HG03135 (cell line): ENCODE measurements around the gene HPCAL4.

Experiments
- ATAC-seq: cut with Tn5 transposase; IDR thresholded peaks from one replicate; pipeline ENCODE4 v1.9.1; 2021; ENCODE audit warnings: mild to moderate bottlenecking, moderate library complexity; ENCODE audit not compliant: unreplicated experiment

The HPCAL4 gene

DNA sequence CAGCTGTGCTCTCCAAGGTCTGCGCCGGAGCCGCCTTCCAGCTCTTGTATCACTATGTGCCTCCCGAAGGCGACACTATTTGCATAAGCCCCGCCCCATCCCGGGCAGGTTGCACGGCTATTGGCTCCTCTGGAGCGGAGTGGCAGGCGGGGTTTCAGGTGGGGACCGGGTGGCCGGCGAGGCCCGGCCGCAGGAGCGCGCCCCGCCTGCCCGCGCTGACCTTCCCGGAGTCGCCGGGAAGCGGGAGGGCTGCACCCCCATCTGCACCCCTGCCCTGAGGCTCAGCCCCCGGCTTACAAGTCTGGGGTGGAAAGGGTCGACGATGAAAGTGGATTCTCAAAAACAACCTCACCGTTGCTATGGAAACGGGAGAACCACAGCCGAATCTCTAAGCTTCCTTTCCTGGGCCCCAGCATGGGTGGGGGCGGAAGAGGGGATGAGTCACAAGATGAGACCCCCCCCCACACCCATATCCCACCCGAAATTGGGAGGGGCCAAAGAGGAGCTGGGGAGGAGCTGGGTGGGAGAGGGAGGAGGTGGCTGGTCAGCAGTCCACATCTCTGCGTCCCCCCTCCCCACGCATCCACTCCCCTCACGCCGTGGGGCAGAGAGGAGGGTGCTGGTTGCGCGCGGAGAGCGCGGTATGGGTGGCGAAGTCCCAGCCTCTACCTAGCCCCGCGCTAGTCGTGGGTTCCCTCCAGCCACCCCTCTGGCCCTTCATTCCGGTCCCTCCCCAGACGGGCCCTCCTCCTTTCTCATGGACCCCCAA lies at the start of gene HPCAL4:
Gene HPCAL4 (minus strand): TSS at position 51 of the 769 bp plus-strand sequence. CDS start 6,830 bp downstream, outside the sequence.
- peak; percentile 93 for ATAC-seq

- peak; percentile 78 for ATAC-seq
These were observed 47.6 kb upstream of the HPCAL4 start, which contains the start of gene PPIE for GRCh38 chr1:39738622-39739366. Gene PPIE, plus strand, starts transcription at chr1:39738882. Its CDS starts 19 bp downstream, at chr1:39738901.

DNA sequence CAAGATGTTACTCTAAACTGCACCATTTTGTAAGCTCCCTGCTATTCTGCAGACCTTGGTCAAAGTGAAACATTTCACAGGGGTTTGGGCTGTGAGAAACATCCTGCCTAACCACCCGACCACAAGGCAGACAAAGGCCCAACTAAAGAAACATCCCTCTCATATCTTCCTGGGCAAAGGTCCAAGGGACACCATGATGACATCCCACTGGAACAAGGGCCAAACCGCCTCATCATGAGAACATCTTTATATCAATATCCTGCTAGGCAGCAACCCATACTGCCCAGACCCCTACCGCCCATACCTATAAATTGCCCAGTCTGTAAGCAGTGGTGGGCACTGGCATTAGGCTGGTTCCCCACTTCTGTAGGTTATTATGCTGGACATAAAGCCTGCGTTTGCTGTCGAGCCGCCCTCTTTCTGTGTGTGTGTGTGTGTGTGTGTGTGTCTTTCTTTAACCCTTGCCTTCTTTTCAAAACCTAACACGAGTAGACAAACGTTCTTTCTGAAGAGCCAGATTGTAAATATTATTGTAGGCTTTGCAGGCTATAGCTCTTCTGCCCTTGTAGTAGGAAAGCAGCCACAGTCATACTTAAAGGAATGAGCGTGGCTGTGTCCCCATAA lies 46.4 kb upstream of the HPCAL4 start:
- ATAC-seq = no peak

GRCh38 chr1:39735731-39736130 lies 44.5 kb upstream of the HPCAL4 start:
- no peak for ATAC-seq

DNA sequence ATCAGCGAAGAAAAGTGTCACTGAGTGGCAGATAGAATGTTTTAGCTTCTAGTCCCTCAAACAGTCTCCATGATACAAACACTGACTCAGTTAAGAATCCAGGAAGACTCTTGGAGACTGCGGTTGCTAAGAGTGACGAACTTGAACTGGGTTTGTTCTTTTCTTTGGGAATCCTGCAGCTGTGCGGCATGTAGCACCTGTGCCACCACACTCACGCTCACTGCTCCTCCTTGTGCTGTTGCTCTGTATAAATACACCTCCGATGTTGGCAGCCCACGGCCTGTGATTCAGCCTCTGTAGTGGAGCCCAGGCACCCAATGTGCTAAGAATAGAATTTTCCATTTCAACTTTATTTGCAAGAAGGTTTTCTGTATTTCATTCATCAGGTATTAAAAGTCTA lies 41.9 kb upstream of the HPCAL4 start:
- no peak for ATAC-seq

DNA sequence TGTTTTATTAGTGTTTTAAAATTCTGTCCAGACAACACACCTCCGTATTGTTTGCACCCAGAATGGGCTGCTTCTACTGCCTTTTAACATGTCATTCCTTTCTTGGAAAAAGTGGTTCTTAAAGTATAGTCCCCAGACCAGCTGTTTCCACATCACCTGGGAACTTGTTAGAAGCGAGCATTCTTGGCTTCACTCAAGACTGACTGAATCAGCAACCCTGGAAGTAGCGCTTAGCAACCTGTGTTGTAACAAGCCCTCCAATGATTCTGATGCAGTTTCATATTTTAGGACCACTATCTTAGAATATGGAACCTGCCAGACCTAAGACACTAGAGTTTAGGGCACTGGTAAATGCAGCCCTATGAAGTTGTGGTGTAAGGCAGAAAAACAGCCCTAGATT lies 41.5 kb upstream of the HPCAL4 start:
- ATAC-seq = no peak

- no peak for ATAC-seq
These were observed 38.6 kb upstream of the HPCAL4 start for GRCh38 chr1:39729842-39730241.

DNA sequence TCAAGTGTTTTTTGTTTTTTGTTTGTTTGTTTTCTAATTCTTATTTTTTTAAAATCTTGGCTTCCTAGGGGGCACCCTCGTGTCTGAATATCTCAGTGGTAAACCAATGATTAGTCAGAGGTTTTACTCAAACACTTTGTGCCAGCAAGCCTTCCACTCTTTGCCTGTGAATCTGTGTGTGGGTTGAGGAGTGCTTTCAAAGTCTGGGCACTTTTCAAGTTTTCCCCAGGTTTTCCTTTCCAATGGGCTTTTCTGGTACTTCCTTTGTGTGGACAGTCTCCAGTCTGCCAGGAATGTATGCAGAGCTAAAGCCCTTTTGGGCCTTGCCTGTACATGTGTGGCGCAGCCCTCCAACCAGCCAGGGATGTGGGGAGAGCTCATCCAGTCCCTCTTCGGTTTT lies 37.8 kb upstream of the HPCAL4 start:
- ATAC-seq = no peak

DNA sequence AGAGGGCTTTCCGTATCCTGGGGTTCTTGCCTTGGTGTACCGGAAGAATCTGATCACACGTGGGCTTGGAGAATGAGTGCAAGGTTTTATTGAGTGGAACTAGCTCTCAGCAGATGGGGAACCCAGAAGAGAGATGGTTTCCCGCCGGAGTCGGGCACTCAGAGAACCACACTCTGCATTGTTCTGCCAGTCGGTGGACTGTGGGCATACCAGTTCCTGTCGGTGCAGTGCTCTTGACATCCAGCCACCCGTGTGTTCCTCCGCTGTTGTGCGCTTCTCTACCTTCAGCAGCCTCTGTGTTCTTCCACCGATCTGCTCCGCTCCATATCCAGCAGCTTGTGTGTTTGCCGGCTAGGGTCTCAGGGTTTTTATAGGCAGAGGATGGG lies 36.7 kb upstream of the HPCAL4 start:
- ATAC-seq = no peak

GRCh38 chr1:39727221-39727931 lies 36.1 kb upstream of the HPCAL4 start:
- no peak for ATAC-seq

DNA sequence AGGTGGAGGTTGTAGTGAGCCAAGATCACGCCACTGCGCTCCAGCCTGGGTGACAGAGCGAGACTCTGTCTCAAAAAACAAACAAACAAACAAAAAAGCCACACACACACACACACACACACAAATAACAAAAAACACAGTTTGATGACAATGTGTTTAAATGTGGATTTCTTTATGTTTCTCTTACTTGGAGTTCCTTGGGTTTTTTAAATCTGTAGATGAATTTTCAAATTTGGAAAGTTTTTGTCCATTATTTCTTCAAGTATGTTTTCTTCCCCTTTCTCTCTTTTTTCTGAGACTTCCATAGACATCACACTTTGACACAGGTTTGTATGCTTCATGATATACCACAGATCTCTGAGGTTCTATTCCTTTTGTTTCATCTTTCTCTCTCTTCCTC lies 35.4 kb upstream of the HPCAL4 start:
- ATAC-seq = no peak

GRCh38 chr1:39722495-39722894 lies 31.3 kb upstream of the HPCAL4 start:
- no peak for ATAC-seq

GRCh38 chr1:39721664-39722063 lies 30.4 kb upstream of the HPCAL4 start:
- no peak for ATAC-seq

DNA sequence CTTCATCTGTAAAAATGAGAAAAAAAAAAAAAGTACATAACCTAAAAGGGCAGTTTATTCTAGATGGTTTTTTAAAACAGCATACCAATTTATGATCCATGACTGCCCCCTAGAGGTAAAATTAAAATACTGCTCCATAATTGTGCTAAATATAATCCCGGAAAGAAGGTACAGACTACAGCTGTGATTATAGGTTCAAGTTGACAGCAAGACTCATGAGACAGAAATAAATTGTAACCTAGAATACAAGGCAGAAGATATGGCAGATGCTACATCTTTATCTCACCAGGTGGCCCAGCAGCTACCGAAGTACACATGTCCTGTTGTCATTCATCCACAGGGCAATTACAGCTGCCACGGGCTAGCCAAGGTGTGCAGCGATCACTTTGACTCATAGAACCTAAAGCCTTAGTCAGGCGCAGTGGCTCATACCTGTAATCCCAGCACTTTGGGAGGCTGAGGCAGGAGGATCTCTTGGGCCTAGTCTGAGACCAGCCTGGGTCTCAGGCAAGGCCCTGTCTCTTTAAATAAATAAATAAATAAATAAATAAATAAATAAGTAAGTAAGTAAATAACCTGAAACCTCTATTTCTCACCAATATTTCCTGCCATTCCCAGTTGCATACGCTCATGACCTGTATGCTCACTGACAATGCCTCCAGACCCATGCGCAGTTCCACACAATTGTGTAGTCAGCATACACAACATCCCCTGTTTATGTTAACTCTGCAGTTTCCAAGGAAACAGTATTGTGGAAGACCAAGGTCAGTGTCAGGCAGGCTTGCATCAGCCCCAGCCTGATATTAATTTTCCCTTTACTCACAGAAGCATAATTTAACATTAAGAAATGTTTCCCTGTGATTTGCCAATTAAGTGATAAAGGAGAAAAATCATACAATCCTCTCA lies 29.1 kb upstream of the HPCAL4 start:
- no peak for ATAC-seq

GRCh38 chr1:39717809-39718208 lies 26.6 kb upstream of the HPCAL4 start:
- ATAC-seq = no peak

DNA sequence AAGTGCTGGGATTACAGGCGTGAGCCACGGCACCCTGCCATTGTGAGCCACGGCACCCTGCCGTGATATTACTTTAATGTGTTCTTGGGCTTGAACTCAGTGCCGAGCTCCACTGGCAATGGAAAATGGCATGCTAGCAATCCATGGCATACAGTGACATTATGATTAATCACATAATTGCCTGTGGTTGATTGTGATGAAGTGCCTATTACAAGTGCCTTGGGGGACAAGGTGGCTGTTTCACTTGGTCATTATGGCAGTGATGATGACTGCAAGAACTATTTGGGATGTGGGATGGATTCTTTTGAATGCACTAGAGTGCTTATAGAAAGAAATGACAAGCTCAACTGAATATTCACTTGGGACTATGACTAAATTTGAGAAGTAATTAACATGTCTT lies 22.3 kb upstream of the HPCAL4 start:
- ATAC-seq = no peak

DNA sequence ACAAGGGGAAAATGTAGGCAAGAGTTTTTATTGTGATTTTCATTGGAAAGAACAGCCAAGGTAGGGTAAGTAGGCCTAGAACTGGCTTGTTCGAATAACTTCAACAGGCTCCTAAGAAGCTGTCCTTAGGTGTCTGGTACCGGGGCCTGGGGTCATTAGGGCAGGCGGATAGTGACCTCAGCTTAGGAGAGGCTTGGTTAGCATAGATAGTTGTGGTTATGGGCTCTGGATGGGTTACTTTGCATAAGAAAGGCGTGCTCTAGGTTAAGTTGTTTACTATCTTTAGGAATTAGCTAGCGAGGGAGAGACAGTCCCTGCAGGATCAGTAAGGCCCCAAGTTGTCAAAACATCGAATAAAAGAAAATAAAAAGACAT lies 20.7 kb upstream of the HPCAL4 start:
- no peak for ATAC-seq

DNA sequence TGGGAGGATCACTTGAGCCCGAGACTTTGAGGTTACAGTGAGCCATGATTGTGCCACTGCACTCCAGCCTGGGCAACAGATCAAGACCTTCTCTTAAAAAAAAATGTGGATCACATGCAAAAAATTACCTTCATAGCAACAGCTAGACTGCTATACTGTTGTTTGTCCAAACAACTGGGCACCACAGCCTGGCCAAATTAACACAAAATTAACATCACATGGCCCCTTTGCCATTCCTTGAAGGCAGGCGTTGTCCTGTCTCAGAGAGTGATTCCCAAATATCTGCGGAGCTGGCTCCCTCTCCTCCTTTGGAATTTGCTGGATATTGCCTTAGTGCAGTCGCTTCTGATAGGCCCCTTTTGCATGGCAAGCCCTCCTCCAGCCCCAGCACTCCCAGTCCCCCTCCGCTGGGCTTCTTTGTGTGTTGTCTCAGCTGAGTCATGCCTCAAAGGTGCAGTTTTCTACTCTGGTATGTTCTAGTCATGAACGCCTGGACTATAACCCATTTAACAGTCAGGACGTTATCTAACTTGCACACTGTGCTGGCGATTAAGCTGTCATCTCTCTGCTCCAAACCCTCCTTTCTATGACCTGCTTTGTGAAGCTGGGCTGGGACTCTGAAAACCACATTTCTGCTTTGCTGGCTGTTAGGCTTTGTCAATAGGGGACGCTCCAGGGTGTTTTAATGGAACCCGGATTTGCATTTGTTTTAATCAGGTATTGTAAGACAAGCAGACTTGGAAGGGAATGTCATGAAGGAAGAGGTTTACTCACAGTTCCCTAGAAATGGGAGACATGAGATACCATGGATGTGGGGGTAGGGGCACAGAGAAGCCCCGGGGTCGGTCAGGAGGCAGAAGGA lies 20.1 kb upstream of the HPCAL4 start:
- no peak for ATAC-seq

GRCh38 chr1:39707506-39707905 lies 16.3 kb upstream of the HPCAL4 start:
- no peak for ATAC-seq
